NCI-H748 (cell line): ENCODE measurements around the gene ITPK1.

Experiments
- DNase-seq: peaks from one replicate; lab custom pipeline; 2025; ENCODE audit not compliant: unreplicated experiment; lab: John Stamatoyannopoulos, UW

The ITPK1 gene

DNA sequence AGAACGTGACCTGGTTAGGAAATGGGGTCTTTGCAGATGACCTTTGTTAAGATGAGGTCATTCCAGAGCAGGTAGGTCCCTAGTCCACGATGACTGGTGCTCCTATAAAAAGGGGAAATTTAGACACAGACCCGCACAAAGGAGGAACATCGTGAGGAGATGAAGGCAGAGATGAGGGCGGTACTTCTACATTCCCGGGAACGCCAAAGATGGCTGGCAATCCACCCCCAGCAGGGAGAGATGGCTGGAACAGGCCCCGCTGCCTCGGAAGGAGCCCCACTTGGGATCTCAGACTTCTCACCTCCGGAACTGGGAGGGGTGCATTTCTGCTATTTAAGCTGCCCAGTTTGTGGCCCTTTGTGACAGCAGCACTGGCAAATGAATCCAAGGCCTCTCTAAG, 85.0 kb downstream of the ITPK1 start:
- DNase-seq: no peak

DNA sequence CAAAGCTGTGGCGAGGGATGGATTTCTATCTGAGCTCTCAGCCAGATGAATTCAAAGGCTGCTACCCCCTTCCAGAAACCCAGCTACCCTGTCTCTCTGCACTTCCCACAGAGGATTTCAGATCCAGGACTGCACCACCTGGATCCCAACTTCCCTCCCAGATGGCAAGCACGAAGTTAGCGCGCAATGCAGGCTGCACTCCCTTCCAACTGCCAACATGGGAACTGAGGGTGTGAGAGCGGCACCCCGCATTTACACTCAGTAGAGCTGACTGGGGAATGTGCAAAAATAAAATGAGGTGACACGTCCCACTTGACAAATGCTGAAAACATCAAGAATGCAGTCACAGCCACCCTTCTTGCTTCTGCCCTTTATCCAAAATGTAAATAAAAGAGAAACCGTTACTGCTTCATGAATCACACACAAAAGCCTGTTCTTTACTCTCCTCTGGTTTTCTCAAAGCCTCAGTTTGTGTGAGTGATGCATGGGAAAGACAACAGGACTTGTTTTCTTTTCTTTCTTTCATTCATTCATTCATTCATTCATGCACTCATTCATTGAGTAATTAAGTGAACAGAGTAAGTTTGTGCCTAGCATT, 85.7 kb downstream of the ITPK1 start:
- DNase-seq: no peak

DNA sequence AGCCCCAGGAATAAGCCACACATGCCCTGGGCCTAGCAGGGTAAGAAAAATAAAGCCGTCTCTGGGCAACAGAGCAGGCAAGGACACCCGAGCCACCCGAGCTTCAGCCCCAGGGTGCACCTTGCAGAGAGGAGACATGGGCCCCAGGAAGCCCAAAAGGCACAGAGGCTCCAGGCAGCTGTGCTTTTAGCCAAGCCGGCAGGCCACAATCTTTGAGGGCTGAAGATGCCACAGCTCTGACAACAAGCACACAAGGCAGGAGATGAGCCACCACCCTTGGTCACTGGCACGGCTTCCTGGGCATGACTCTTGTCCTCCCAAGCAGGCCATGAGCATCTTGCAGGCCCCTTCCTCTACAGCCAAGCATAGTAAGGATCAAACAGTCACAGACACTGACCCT, 86.3 kb downstream of the ITPK1 start:
- DNase-seq: no peak

GRCh38 chr14:93028724-93029076, 87.0 kb downstream of the ITPK1 start:
- DNase-seq: no peak

- DNase-seq: no peak
These were observed 87.7 kb downstream of the ITPK1 start for GRCh38 chr14:93027810-93028723.

GRCh38 chr14:93026339-93026738, 89.4 kb downstream of the ITPK1 start:
- DNase-seq: no peak

- DNase-seq: no peak
These were observed 90.7 kb downstream of the ITPK1 start for GRCh38 chr14:93025055-93025454.

DNA sequence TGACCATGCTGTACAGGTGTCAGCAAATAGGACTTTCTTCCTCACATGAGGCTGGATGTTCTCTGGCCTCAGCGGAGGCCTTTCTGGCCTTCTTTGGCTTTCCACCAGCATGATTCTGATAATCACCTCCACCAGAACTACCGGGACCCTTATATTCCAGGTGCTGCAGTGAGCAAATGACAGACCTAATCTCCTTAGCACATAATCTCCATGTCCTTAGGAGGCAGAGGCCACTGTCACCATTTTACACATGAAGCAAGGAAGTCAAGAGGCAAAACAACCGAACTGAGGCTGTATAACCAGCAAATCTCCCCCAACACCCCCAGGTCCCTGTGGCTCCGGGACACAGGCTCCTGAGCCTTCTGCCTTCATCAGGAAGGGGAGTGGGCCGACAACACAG, 91.2 kb downstream of the ITPK1 start:
- DNase-seq: no peak

- no peak for DNase-seq
These were observed 91.8 kb downstream of the ITPK1 start for GRCh38 chr14:93023802-93024434.

DNA sequence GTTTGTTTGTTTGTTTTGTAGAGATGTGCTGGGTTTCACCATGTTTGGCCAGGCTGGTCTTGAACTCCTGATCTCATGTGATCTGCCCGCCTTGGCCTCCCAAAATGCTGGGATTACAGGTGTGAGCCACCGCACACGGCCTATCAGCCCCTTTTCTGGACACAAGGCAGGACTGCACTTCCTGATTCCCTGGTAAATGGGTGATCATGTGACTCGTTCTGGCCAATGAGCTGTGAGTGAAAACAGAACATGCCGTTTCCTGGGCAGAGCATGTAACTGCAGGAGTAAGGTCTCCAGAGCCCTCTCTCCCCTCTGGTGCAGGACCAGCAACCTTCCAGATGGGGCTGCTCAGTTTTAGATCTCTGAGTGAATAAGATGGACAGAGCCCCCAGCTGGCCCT, 92.7 kb downstream of the ITPK1 start:
- peak; percentile 25 for DNase-seq

DNA sequence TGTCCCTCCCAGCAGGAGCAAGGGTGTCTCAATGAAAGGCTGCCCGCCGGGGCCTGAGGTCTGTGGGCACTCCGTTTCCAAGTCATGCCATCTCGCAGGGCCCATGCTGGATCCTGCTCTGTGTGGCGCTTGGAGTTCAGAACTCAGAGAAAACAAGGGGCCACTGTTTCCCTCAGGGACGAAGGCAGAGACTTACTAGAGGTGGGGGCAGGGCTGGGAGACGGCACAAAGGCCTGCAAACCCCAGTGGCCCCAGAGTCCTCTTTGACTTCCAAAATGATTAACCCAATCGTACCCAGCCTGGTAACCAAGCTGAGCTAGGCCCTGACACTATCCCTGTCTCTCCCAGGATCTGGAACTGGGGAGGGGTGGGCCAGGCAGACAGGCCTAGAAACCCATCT, 95.8 kb downstream of the ITPK1 start:
- no peak for DNase-seq

DNA sequence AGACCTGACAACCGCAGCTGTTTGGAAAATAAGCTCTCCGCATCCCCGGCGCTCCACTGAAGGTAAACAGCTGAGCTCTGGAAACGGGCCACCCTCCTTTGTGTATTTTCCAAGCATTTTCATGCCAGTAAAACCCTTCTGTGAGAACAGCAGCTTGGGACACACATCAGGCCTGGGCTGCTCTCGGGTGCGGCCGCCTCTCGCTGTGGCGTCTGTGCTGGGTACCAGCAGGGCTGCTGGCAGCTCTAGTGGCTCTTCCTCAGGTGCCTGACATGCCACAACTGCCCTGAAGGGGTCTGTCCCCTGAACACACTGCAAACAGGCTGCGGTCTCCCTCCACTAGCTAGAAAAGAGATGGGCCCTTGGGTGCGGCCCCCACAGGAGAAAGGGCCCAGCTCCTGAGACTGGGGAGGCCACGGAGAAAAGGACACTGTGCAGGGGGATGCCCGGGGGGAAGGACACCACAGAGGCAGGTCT, 96.3 kb downstream of the ITPK1 start:
- no peak for DNase-seq

DNA sequence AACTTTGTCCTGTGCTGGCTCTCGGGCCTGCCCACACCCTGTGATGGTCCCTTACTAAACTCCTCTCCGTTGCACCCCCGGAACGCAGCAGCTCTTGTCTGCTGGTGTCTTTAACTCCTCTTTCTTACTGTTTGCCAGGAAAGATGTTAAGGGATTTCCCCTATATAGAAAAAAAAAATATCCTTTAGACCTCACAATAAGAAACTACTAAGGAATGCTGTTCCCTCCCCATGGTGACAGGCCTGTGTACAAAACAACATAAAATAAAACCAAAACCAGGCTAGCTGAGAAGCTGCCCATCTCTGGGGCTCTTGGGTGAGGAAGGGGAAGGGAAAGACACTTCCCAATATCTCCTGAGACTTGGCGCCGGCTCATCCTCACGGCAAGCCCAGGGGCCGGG, 97.4 kb downstream of the ITPK1 start:
- DNase-seq: no peak

DNA sequence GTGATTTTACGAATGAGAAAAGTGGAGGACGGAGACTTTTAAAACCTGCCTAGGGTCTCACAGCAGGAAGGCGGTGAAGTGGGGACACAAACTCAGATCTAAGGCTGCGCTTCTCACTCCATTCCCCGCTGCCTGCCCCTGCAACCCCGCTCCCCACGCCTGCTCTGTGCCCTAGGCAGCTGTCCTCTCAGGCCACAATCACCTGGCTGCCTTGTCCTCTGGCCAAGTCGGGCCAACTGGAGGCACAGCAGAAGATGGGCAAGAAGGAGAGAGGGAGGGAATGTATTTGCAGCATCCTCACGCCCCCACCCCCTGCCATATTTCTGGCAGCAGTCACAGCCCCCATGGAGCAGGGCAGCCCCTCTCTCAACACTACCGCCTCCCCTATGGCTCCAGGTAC, 97.8 kb downstream of the ITPK1 start:
- no peak for DNase-seq

DNA sequence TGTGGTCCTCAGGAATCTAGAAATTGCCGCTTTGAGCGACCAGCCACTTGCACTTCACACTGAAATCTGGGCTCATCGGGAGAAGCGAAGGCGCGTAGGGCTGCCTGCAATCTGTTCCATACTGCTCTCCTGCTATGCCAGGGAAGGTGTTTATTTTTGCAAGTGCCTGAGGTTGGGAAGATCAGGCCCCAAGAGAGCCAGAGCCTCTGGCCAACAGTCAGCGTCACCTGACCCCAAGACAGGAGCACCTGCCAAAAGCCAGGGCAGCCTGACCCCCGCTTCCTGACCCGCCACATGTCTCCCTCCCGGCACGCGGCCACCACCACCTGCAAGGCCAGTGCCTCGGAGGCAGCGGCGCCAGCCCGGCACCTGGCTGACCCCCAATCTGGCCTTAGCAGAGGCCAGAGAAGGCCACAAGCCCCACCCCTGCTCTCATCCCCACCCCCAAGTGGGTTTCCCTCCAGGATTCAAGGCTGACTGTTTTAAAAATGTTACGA, 98.4 kb downstream of the ITPK1 start:
- DNase-seq: no peak

DNA sequence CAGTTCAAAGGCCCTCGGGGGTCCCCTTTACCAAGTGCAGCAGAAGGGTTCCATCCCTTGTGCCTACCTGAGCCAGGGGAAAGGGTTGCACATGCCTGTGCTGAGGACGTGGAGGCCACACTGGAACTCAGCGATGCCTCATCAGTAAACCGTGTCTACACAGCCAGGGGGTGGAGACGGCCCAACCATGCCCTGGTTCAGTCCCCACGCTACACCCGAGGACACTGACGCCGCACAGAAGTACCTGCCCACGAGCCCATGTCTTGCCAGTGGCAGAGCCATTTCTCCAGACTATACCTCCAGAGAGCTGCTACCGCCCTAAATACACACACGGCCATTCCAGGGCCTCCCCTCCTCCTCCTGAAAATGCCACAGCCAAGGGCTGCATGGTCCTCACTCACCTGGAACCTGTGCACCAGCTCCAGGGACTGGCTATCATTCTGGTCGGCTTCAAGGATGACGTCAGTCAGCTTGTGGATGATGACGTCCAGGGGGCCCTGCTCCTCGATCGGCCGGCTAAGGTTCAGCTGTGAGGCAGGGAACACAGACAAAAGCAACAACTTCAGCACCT, 99.4 kb downstream of the ITPK1 start:
- no peak for DNase-seq

GRCh38 chr14:93015505-93015904, 100.2 kb downstream of the ITPK1 start:
- no peak for DNase-seq

GRCh38 chr14:93015064-93015463, 100.7 kb downstream of the ITPK1 start:
- DNase-seq: no peak

- no peak for DNase-seq
These were observed 101.4 kb downstream of the ITPK1 start for GRCh38 chr14:93014058-93015023.

DNA sequence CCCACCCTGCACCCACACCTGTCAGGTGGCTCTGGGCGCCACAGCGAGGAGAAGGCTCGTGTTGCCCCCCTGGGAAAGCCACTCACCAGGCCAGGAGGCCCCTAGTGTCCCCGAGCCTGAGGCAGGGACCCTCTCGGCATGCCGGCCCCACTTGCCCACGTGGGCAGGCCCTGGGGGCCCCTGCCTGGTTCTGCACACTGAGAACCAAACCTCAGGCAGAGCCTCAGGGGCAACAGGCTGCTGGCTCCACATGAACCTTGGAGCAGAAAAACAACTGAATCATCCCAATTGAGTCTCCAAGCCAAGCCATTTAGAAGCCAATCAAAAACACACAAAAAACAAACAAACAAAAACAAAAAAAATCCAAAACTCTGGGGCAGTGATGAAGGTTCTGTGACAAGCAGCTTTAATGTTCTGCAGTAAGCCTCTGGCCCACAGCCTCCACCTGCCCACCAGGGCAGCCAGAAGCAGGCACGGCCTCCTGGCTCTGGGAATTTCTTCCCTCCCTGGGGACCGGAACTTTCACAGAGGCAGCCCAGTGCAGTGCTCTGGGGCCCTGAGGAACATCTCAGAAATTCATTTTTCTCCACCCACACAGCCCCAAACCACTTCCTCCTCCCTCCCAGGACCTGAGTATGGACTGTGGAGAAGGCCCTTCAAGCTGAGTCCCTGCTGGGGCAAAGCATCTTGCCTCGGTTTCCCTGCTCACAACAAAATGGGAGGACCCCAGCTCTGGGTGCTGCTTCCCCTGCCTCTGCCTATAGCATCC, 102.6 kb downstream of the ITPK1 start:
- no peak for DNase-seq
